ENCODE results near the gene ATG10.

GRCh38 chr5:82204567-82204966 is 232.7 kb downstream of the ATG10 start:
- TF ChIP-seq CTCF (conservative IDR thresholded peaks at IDR 0.05; ENCODE audit: low read depth, low read length), result no peak
- TF ChIP-seq EZH2 (IDR thresholded peaks at IDR 0.05; ENCODE audit: low read length, unreplicated experiment), result no peak
